ENCODE measurements around the gene AJAP1. TPM values are rescaled to one million over a fixed set of nuclear protein-coding genes. Genes with fewer than 3 reads are reported as not detected.

AJAP1 gene
- total RNA-seq, 2 experiments from 2014 or later = not detected

- BruUV-seq (replicated peaks) = no TSS peak
- ChIA-PET CTCF (ENCODE audit: unreplicated experiment) (no interaction called here), POLR2A (no interaction called here)
- intact Hi-C loops (cut with micrococcal nuclease; ENCODE audit: unreplicated experiment) = no loop called here
- H3K9me3 ChIP-seq (ENCODE audit: low read length) = no peaks in the 10 kb centered on the region
- no peak overlapping the region for H2AFZ ChIP-seq (ENCODE audit: low read length)
- H3K27ac ChIP-seq (ENCODE audit: low read depth, low read length, poor library complexity, severe bottlenecking) = no peak overlapping the region
- H3K79me2 ChIP-seq (ENCODE audit: insufficient read depth, low read depth, low read length) = no peaks in the 10 kb centered on the region
- no peaks in the 10 kb centered on the region for H3K4me1 ChIP-seq (ENCODE audit: insufficient read depth, low read length, poor library complexity, severe bottlenecking)
- no peaks in the 10 kb centered on the region for H3K36me3 ChIP-seq (ENCODE audit: insufficient read depth, low read length)
- DNase-seq (ENCODE audit: low spot score) = no peak
- H3K4me2 ChIP-seq (ENCODE audit: low read length) = no peak overlapping the region
- TF ChIP-seq CTCF (conservative IDR thresholded peaks at IDR 0.05; ENCODE audit: low read length) (no peak), EZH2phosphoT487 (IDR thresholded peaks at IDR 0.05; ENCODE audit: borderline replicate concordance, low read depth, low read length) (no peak)
- no peak overlapping the region for H3K4me3 ChIP-seq (ENCODE audit: low read depth, low read length, poor library complexity, severe bottlenecking)
- no peaks in the 10 kb centered on the region for H3K9me2 ChIP-seq (ENCODE audit: insufficient read depth, low read length)
- no peaks in the 10 kb centered on the region for H4K20me1 ChIP-seq (ENCODE audit: insufficient read depth, low read length)
Measured at GRCh38 chr1:4684864-4685522, 30.6 kb downstream of the AJAP1 start.

GRCh38 chr1:4685523-4685865 is 31.1 kb downstream of the AJAP1 start:
- no peak overlapping the region for H3K4me2 ChIP-seq (ENCODE audit: low read length)
- H3K27ac ChIP-seq (ENCODE audit: low read depth, low read length, poor library complexity, severe bottlenecking) = no peak overlapping the region
- no peak for DNase-seq (ENCODE audit: low spot score)
- intact Hi-C loops (cut with micrococcal nuclease; ENCODE audit: unreplicated experiment) = no loop called here
- ChIA-PET POLR2A (no interaction called here), CTCF (ENCODE audit: unreplicated experiment) (no interaction called here)
- H3K9me3 ChIP-seq (ENCODE audit: low read length) = no peaks in the 10 kb centered on the region
- no peak overlapping the region for H2AFZ ChIP-seq (ENCODE audit: low read length)
- no peaks in the 10 kb centered on the region for H3K36me3 ChIP-seq (ENCODE audit: insufficient read depth, low read length)
- H4K20me1 ChIP-seq (ENCODE audit: insufficient read depth, low read length) = no peaks in the 10 kb centered on the region
- no peak overlapping the region for H3K4me3 ChIP-seq (ENCODE audit: low read depth, low read length, poor library complexity, severe bottlenecking)
- H3K4me1 ChIP-seq (ENCODE audit: insufficient read depth, low read length, poor library complexity, severe bottlenecking) = no peaks in the 10 kb centered on the region
- TF ChIP-seq EZH2phosphoT487 (IDR thresholded peaks at IDR 0.05; ENCODE audit: borderline replicate concordance, low read depth, low read length) (no peak), CTCF (conservative IDR thresholded peaks at IDR 0.05; ENCODE audit: low read length) (no peak)
- no peaks in the 10 kb centered on the region for H3K9me2 ChIP-seq (ENCODE audit: insufficient read depth, low read length)
- no TSS peak for BruUV-seq (replicated peaks)
- no peaks in the 10 kb centered on the region for H3K79me2 ChIP-seq (ENCODE audit: insufficient read depth, low read depth, low read length)

- no peak for TF ChIP-seq EZH2phosphoT487 (IDR thresholded peaks at IDR 0.05; ENCODE audit: borderline replicate concordance, low read depth, low read length)
- TF ChIP-seq CTCF (conservative IDR thresholded peaks at IDR 0.05; ENCODE audit: low read length) = no peak
- no peaks in the 10 kb centered on the region for H4K20me1 ChIP-seq (ENCODE audit: insufficient read depth, low read length)
- no peaks in the 10 kb centered on the region for H3K9me2 ChIP-seq (ENCODE audit: insufficient read depth, low read length)
- H3K36me3 ChIP-seq (ENCODE audit: insufficient read depth, low read length) = no peaks in the 10 kb centered on the region
- BruUV-seq (replicated peaks) = no TSS peak
- CTCF ChIA-PET (ENCODE audit: unreplicated experiment) = no interaction called here
- no peaks in the 10 kb centered on the region for H3K9me3 ChIP-seq (ENCODE audit: low read length)
- no peak overlapping the region for H3K4me3 ChIP-seq (ENCODE audit: low read depth, low read length, poor library complexity, severe bottlenecking)
- POLR2A ChIA-PET = interaction anchor here (0.6 to 0.7 kb wide), 3 partner anchors 172 to 366 kb away, joined by 3 to 7 read pairs (median 4); no protein-coding TSS in a partner anchor
- H3K79me2 ChIP-seq (ENCODE audit: insufficient read depth, low read depth, low read length) = no peaks in the 10 kb centered on the region
- no peak overlapping the region for H3K27ac ChIP-seq (ENCODE audit: low read depth, low read length, poor library complexity, severe bottlenecking)
- H3K4me1 ChIP-seq (ENCODE audit: insufficient read depth, low read length, poor library complexity, severe bottlenecking) = no peaks in the 10 kb centered on the region
- intact Hi-C loops (cut with micrococcal nuclease; ENCODE audit: unreplicated experiment) = no loop called here
- no peak overlapping the region for H3K4me2 ChIP-seq (ENCODE audit: low read length)
- no peak overlapping the region for H2AFZ ChIP-seq (ENCODE audit: low read length)
- DNase-seq (ENCODE audit: low spot score) = no peak
Measured at GRCh38 chr1:4687943-4688342, 33.5 kb downstream of the AJAP1 start.
